IgD-negative memory B cell (primary cell): Measurements from ENCODE around the gene EHD1. TPM values are rescaled to one million over a fixed set of nuclear protein-coding genes. Genes with fewer than 3 reads are reported as not detected.

ENCODE experiments used
- H3K27ac Mint-ChIP-seq, 3 donors: one replicate each; pipeline ENCODE4 v1.8.0; 2020 to 2022; ENCODE audit warnings: mild to moderate bottlenecking in 3 of 3, mixed read lengths in 3 of 3, moderate library complexity in 1 of 3
- H3K27me3 Mint-ChIP-seq: one replicate; pipeline ENCODE4 v1.8.0; 2021; ENCODE audit warnings: mixed read lengths
- H3K36me3 Mint-ChIP-seq: one replicate; pipeline ENCODE4 v1.8.0; 2020; ENCODE audit warnings: mild to moderate bottlenecking, mixed read lengths
- H3K4me1 Mint-ChIP-seq, 3 donors: one replicate each; pipeline ENCODE4 v1.8.0; 2020 to 2022; ENCODE audit warnings: mixed read lengths in 3 of 3, mild to moderate bottlenecking in 1 of 3
- H3K4me3 Mint-ChIP-seq, 4 donors: one replicate each; pipeline ENCODE4 v1.8.0; 2020 to 2022; ENCODE audit warnings: mild to moderate bottlenecking in 4 of 4, mixed read lengths in 4 of 4, moderate library complexity in 3 of 4
- H3K9me3 Mint-ChIP-seq, 3 donors: one replicate each; pipeline ENCODE4 v1.8.0; 2020 to 2021; ENCODE audit warnings: mixed read lengths in 3 of 3, mild to moderate bottlenecking in 1 of 3
- polyA plus RNA-seq: library from polyadenylated mRNA; unstranded; fragments of 300-500 nt; fragmentation: Illumina TruSeq; gene quantifications from one replicate; pipeline ENCODE4 v1.2.3, GENCODE V29; 2021

EHD1 gene
- polyA plus RNA-seq, 1 donor from 2014 or later = 210 TPM

GRCh38 chr11:64845129-64845775, 33.2 kb downstream of the EHD1 start:
- Mint-ChIP-seq H3K36me3 (no peaks in the 10 kb centered on the region), H3K27me3 (no peaks in the 10 kb centered on the region), H3K4me1 (peaks cover 23 to 32% (median 31%) of the 10 kb centered on the region in 3 donors)

GRCh38 chr11:64844330-64845128, 33.9 kb downstream of the EHD1 start, which contains the start of gene CDC42BPG:
Gene CDC42BPG (minus strand): TSS chr11:64844653. CDS start chr11:64844569, 84 bp downstream.
- H3K27ac Mint-ChIP-seq = peak within 1 kb of the TSS; percentile 29 to 90 (median 86)
- H3K9me3 Mint-ChIP-seq = no peaks in the 10 kb centered on the region
- H3K4me1 Mint-ChIP-seq = peaks cover 23 to 30% (median 27%) of the 10 kb centered on the region in 3 donors
- no peaks in the 10 kb centered on the region for H3K36me3 Mint-ChIP-seq
- no peaks in the 10 kb centered on the region for H3K27me3 Mint-ChIP-seq
- peak within 1 kb of the TSS; percentile 73 to 91 (median 84) for H3K4me3 Mint-ChIP-seq

More at GRCh38 chr11:64845129-64845775, 33.2 kb downstream of the EHD1 start:
- no peaks in the 10 kb centered on the region for H3K9me3 Mint-ChIP-seq
- peak overlapping the region; percentile 57 to 84 (median 78) for H3K4me3 Mint-ChIP-seq
- H3K27ac Mint-ChIP-seq = peak overlapping the region; percentile 29 to 86 (median 46)

DNA sequence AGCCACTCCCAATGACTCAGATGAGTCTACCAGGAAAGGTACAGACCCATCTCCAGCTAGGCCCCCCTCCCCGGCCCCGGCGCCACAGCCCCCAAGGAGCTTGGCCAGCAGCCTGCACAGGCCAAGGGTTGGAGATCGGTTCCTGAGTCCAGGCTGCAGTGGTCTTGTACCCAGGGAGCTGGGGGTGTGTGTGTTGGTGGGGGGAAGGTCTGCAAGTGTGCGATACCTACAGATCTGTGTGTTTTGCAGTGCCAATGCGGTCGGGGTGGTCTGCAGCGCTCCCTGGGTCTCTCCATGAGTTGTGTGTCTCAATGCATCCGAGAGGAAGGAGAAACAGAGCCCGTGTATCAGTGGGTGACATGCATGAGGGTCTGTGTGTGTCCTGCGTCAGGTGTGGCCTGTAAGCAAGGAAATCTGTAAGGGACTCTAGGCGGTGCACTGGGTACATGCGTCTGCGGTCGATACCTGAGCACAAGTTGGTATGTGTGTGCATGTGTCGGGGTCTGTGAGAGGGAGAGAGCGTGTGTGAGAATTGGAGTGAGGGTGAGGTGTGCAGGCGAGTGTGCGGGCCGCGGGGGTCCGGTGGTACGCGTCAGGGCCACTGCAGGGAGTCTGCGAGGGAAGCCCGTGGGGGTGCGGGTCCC, 34.6 kb downstream of the EHD1 start:
- Mint-ChIP-seq H3K27me3 (no peaks in the 10 kb centered on the region), H3K9me3 (no peaks in the 10 kb centered on the region), H3K36me3 (no peaks in the 10 kb centered on the region), H3K4me1 (peaks cover 17 to 23% (median 22%) of the 10 kb centered on the region in 3 donors), H3K27ac (peak overlapping the region in 2 of 3 donors; percentile 27 to 90), H3K4me3 (peak overlapping the region; percentile 73 to 91 (median 84))

- peaks cover 10 to 16% (median 16%) of the 10 kb centered on the region in 3 donors for H3K4me1 Mint-ChIP-seq
- no peaks in the 10 kb centered on the region for H3K9me3 Mint-ChIP-seq
- no peaks in the 10 kb centered on the region for H3K27me3 Mint-ChIP-seq
- H3K27ac Mint-ChIP-seq = peak overlapping the region in 1 of 3 donors; percentile 53
- peak overlapping the region in 2 of 4 donors; percentile 39 to 91 for H3K4me3 Mint-ChIP-seq
- no peaks in the 10 kb centered on the region for H3K36me3 Mint-ChIP-seq
Measured at GRCh38 chr11:64842851-64843685, 35.4 kb downstream of the EHD1 start.

DNA sequence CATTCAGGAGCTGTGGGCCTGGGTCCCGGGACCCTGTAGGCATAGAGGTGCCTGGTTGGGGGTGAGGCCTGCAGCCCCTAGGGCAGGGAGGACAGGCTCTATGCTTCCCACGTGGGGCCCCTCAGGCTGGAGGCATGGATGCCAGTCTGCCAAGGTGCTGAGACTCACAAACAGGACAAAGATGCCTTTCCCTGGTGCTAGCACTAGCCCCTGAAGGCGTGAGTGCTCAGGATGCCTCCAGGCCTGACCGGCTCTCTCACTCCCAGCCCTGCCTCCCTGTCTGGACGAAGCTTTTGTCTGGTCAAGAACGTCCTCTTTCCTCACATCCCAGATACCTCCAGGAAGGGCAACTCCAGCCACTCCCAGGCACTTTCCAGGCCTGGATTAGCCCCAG, 36.1 kb downstream of the EHD1 start:
- H3K4me3 Mint-ChIP-seq = no peak overlapping the region
- H3K36me3 Mint-ChIP-seq = no peaks in the 10 kb centered on the region
- H3K27me3 Mint-ChIP-seq = no peaks in the 10 kb centered on the region
- no peaks in the 10 kb centered on the region for H3K9me3 Mint-ChIP-seq
- peaks cover 10 to 14% (median 12%) of the 10 kb centered on the region in 3 donors for H3K4me1 Mint-ChIP-seq
- H3K27ac Mint-ChIP-seq = no peak overlapping the region

DNA sequence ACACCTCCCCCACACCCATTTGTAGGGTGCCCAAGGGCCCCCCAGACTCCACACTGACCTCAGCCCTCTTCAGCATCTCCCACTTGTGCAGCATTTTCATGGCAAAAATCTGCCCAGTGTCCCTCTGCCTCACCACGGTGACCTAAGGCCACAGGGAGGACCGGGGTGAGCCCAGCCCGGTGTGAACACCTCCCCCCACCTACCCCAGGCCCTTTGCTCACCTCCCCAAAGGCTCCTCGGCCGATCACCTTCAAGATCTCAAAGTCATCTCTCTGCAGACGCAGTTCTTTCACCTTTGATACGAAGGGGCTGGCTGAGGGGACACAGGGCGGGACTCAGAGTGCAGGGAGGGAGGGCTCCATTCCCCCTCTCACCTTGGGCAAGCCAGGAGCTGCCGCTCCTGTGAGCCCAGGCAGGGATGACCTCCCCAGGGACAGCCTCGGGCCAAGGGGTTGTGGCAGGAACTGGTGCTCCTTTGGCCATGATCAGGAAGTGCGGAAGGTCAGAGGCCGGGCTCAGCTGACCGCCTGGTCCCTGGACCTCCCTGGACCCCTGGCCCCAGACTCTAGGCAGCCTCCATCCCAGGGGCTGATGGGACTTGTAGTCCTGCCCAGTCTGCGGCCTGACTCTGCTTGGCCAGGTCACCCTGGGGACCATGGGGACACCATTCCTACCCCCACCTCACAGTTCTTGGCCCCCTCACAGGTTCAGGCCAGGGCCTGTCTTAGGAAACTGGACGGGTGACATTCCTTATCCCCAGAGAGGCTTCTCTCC, 36.6 kb downstream of the EHD1 start:
- peaks cover 5 to 10% (median 9%) of the 10 kb centered on the region in 3 donors for H3K4me1 Mint-ChIP-seq
- no peak overlapping the region for H3K4me3 Mint-ChIP-seq
- no peaks in the 10 kb centered on the region for H3K27me3 Mint-ChIP-seq
- H3K27ac Mint-ChIP-seq = no peak overlapping the region
- H3K36me3 Mint-ChIP-seq = no peaks in the 10 kb centered on the region
- H3K9me3 Mint-ChIP-seq = no peaks in the 10 kb centered on the region

GRCh38 chr11:64839887-64840782, 38.3 kb downstream of the EHD1 start:
- Mint-ChIP-seq H3K4me3 (no peak overlapping the region), H3K4me1 (peaks cover 5 to 9% (median 6%) of the 10 kb centered on the region in 3 donors), H3K27ac (no peak overlapping the region), H3K36me3 (no peaks in the 10 kb centered on the region), H3K27me3 (no peaks in the 10 kb centered on the region), H3K9me3 (no peaks in the 10 kb centered on the region)

DNA sequence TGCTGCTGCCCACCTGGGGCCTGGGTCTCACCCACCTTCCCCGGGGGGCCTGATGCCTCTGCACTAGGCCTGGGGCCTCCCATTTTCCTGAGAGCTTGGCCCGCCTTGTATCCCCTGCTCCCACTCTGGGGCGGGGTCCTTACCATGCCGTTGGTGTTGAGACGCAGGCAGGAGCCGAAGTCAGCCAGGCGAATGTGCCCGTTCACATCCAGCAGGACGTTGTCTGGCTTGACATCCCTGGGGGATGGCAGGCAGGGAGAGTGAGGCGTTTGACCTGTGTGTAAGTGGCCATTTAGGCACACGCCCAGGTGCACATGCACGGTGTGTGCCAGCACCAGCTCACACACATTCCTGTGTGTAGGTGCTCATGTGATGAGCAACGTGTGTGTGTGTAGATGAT, 39.1 kb downstream of the EHD1 start:
- Mint-ChIP-seq H3K27me3 (no peaks in the 10 kb centered on the region), H3K9me3 (no peaks in the 10 kb centered on the region), H3K27ac (no peak overlapping the region), H3K4me1 (peaks cover 5 to 7% (median 5%) of the 10 kb centered on the region in 3 donors), H3K4me3 (no peak overlapping the region), H3K36me3 (no peaks in the 10 kb centered on the region)

DNA sequence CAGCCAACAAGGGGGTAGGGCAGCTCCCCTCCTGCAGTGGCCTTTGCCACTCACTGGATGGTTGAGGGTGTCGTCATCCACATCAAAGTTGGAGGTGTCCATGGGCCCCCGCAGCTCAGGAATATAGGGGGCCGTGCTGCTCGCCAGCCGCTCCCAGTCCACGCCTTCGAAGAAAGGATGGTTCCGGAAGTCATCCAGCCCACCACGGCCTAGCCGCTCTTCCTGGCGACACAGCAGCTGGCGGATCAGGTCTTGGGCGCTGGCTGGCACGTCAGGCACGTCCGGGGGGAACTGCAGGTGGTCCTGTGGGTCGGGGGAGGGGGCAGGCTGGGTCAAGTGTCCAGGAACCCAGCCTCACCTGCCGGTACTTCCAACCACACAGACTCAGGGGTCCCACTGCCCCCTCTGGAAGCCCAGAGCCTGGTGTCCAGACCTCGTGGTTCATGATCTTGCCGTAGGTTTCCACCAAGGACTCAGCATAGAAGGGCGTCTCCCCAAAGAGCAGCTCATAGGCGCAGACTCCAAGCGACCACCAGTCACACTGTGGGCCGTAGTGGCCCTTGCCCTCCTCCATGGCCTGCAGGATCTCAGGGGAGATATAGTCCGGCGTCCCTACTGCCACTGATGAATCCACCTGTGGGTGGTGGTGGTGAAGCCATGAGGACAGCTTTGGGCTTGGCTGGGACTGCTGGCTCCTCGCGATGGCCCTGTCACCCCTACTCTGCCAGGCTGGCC, 39.7 kb downstream of the EHD1 start:
- H3K36me3 Mint-ChIP-seq = no peaks in the 10 kb centered on the region
- no peaks in the 10 kb centered on the region for H3K9me3 Mint-ChIP-seq
- H3K27me3 Mint-ChIP-seq = no peaks in the 10 kb centered on the region
- peaks cover under 1 to 4% (median 2%) of the 10 kb centered on the region in 3 donors for H3K4me1 Mint-ChIP-seq
- H3K4me3 Mint-ChIP-seq = no peak overlapping the region
- H3K27ac Mint-ChIP-seq = no peak overlapping the region

DNA sequence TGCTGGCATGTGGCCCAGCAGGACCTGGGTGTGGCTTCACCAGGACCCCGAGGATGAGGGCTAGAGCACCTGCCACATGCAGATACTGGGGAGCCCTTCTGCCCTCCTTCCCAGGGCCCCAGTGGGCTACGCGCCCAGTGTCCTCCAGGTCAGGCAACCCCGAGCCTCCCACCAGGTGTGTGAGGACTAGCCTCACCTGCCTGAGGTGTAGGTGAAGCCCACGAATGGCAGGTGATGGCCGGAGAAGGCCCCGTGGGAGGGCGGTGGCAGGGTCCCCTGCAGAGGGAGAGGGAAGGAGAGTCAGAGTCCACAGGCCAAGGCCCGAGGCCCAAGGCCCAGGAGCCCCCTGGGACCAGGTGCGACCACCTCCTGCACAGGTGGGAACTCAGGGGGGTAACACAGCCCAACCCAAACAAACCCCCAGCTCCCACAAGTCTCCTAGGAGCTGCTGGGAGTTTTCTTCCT, 40.5 kb downstream of the EHD1 start:
- peaks cover 0 to 1% (median 0%) of the 10 kb centered on the region in 3 donors for H3K4me1 Mint-ChIP-seq
- H3K36me3 Mint-ChIP-seq = no peaks in the 10 kb centered on the region
- no peaks in the 10 kb centered on the region for H3K9me3 Mint-ChIP-seq
- H3K27me3 Mint-ChIP-seq = no peaks in the 10 kb centered on the region
- H3K27ac Mint-ChIP-seq = no peak overlapping the region
- no peak overlapping the region for H3K4me3 Mint-ChIP-seq

DNA sequence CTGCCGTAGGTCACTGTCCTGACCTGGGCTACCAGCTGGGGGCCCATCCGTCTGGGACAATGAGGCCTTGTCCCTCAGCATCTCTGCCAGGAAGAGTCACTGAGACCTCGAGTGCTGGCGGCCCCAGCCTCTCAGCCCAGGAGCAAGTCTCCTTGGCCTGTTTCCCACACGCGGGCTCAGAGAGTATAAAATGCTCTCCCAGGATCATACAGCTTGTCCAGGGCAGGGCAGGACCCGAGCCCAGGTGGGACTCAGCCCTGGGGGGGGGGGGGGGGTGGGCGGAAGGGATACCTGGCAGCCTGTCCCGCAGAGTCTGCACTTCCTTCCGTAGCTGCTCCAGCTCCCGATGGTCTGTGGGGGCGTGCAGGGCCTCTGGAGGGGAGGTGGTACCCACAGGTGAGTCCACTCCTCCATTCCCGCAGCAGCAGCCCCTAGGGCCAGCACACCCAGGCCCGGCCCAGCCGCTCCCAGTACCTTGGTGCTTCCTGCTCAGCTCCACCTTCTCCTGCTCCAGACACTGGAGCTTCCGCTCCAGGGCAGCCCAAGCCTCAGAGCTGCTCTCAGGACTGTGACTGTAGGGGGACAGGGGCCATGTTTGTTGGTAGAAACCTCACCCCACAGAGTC, 41.9 kb downstream of the EHD1 start:
- Mint-ChIP-seq H3K4me1 (peaks cover 0 to 2% (median 1%) of the 10 kb centered on the region in 3 donors), H3K36me3 (peaks cover 1% of the 10 kb centered on the region), H3K9me3 (no peaks in the 10 kb centered on the region), H3K4me3 (no peak overlapping the region), H3K27ac (no peak overlapping the region), H3K27me3 (no peaks in the 10 kb centered on the region)
